PC-3 (cell line): Measurements from ENCODE around the gene TRMT2A. TPM values are rescaled to one million over a fixed set of nuclear protein-coding genes. Genes with fewer than 3 reads are reported as not detected.

Source experiments
- ATAC-seq: fragments of 200-7000 bp; cut with Tn5 transposase; 2 replicates; pipeline ENCODE4 v1.9.1; 2020; ENCODE audit warnings: mild to moderate bottlenecking, moderate library complexity
- BruUV-seq: library from RNA; stranded (reverse); fragments of 400-500 nt; replicated peaks from 2 replicates; lab custom pipeline; 2021; lab: Mats Ljungman, UMichigan
- CTCF ChIA-PET: fragments of 300-600 bp; sonication (Branson Sonifier 250); formaldehyde crosslinking; loops from one replicate; lab custom pipeline; 2022; ENCODE audit warnings: antibody characterized with exemption; lab: Charles Lee
- POLR2A ChIA-PET: fragments of 300-600 bp; sonication (Branson Sonifier 250); formaldehyde crosslinking; loops from one replicate; lab custom pipeline; 2022; ENCODE audit warnings: antibody characterized with exemption; ENCODE audit not compliant: unreplicated experiment; lab: Charles Lee
- DNase-seq: peaks from one replicate; pipeline ENCODE4 v3.0.0-alpha.2; 2015
- H2AFZ ChIP-seq: fragments of 300-600 bp; sonication (generic); 2 replicates; pipeline ENCODE4 v1.6.0; 2016; ENCODE audit warnings: antibody characterized with exemption, low read length
- H3F3A ChIP-seq: fragments of 300-600 bp; sonication (generic); one replicate; pipeline ENCODE4 v1.6.0; 2017; ENCODE audit warnings: antibody characterized with exemption, low read length, control low read depth, mild to moderate bottlenecking; ENCODE audit not compliant: unreplicated experiment
- H3K27ac ChIP-seq: fragments of 300-600 bp; sonication (generic); 2 replicates; pipeline ENCODE4 v1.5.1; 2016; ENCODE audit warnings: mild to moderate bottlenecking, low read length
- H3K27me3 ChIP-seq: fragments of 300-600 bp; sonication (generic); 2 replicates; pipeline ENCODE4 v1.6.1; 2016; ENCODE audit warnings: low read length, mixed read lengths
- H3K36me3 ChIP-seq: fragments of 300-600 bp; sonication (generic); 2 replicates; pipeline ENCODE4 v1.6.1; 2016; ENCODE audit warnings: low read depth, mixed run types, low read length, mixed read lengths
- H3K4me1 ChIP-seq: fragments of 300-600 bp; sonication (generic); 2 replicates; pipeline ENCODE4 v1.5.1; 2016; ENCODE audit warnings: low read length; ENCODE audit not compliant: insufficient read depth
- H3K4me2 ChIP-seq: fragments of 300-600 bp; sonication (generic); 2 replicates; pipeline ENCODE4 v1.6.0; 2016; ENCODE audit warnings: low read length
- H3K4me3 ChIP-seq: fragments of 300-600 bp; sonication (generic); 2 replicates; pipeline ENCODE4 v1.5.1; 2016; ENCODE audit warnings: mild to moderate bottlenecking, low read length, mixed read lengths
- H3K79me2 ChIP-seq: fragments of 300-600 bp; sonication (generic); 2 replicates; pipeline ENCODE4 v1.6.1; 2017; ENCODE audit warnings: low read length, mixed read lengths
- H3K9ac ChIP-seq: fragments of 300-600 bp; sonication (generic); 2 replicates; pipeline ENCODE4 v1.6.0; 2016; ENCODE audit warnings: mild to moderate bottlenecking, low read length
- H3K9me2 ChIP-seq: fragments of 300-600 bp; sonication (generic); replicated peaks from 2 replicates; pipeline ENCODE4 v1.6.1; 2016; ENCODE audit warnings: mixed run types, low read length, mixed read lengths
- H3K9me3 ChIP-seq: fragments of 300-600 bp; sonication (generic); 2 replicates; pipeline ENCODE4 v1.6.1; 2016; ENCODE audit warnings: low read length, mixed read lengths
- H4K20me1 ChIP-seq: fragments of 300-600 bp; sonication (generic); 2 replicates; pipeline ENCODE4 v1.6.1; 2016; ENCODE audit warnings: low read length, mixed read lengths
- CTCF ChIP-seq: fragments of 300-600 bp; sonication (generic); conservative IDR thresholded peaks from 2 replicates; pipeline ENCODE4 v1.5.1; 2017; ENCODE audit warnings: antibody characterized with exemption, low read depth, mild to moderate bottlenecking, low read length
- EZH2 ChIP-seq: fragments of 300-600 bp; sonication (generic); IDR thresholded peaks from one replicate; pipeline ENCODE4 v1.6.1; 2017; ENCODE audit warnings: antibody characterized with exemption, mild to moderate bottlenecking, low read length; ENCODE audit not compliant: unreplicated experiment
- EZH2phosphoT487 ChIP-seq: fragments of 300-600 bp; sonication (generic); IDR thresholded peaks from 2 replicates; pipeline ENCODE4 v1.6.1; 2018; ENCODE audit warnings: mild to moderate bottlenecking, antibody characterized with exemption, low read length, borderline replicate concordance
- intact Hi-C: fragments of 100-400 bp; cut with micrococcal nuclease; formaldehyde crosslinking; loops from 2 replicates; pipeline ENCODE4 v1.9.0; 2023
- total RNA-seq: library from RNA; depleted of rRNA; stranded (reverse); fragments of >200 nt; gene quantifications from 2 replicates; pipeline ENCODE4 v1.2.3, GENCODE V29; 2014

Gene TRMT2A
- total RNA-seq, 1 experiment from 2014 or later: 62.1 TPM

- no TSS peak for BruUV-seq
- no peaks in the 10 kb centered on the region for H3K9me2 ChIP-seq
- H3K4me3 ChIP-seq: no peak overlapping the region
- H3K9ac ChIP-seq: no peak overlapping the region
- DNase-seq (no peak), ATAC-seq (no peak)
- peaks cover 13% of the 10 kb centered on the region for H3K4me1 ChIP-seq
- no peak for TF ChIP-seq CTCF
- no peak for TF ChIP-seq EZH2phosphoT487
- TF ChIP-seq EZH2: no peak
- peaks cover 67% of the 10 kb centered on the region for H3K79me2 ChIP-seq
- intact Hi-C loops: no loop called here
- no peaks in the 10 kb centered on the region for H3F3A ChIP-seq
- H4K20me1 ChIP-seq: peaks cover 40% of the 10 kb centered on the region
- H3K36me3 ChIP-seq: peaks cover 57% of the 10 kb centered on the region
- H3K9me3 ChIP-seq: no peaks in the 10 kb centered on the region
- H3K27me3 ChIP-seq: no peaks in the 10 kb centered on the region
- POLR2A ChIA-PET: no interaction called here
- H3K27ac ChIP-seq: no peak overlapping the region
- H2AFZ ChIP-seq: no peak overlapping the region
- no peak overlapping the region for H3K4me2 ChIP-seq
- CTCF ChIA-PET: no interaction called here
Observed at GRCh38 chr22:20086101-20086599, 30.9 kb downstream of the TRMT2A start.

GRCh38 chr22:20085651-20086050 is 31.4 kb downstream of the TRMT2A start:
- Histone ChIP-seq H3F3A (no peaks in the 10 kb centered on the region), H3K9me3 (no peaks in the 10 kb centered on the region), H3K9me2 (no peaks in the 10 kb centered on the region), H3K4me3 (no peak overlapping the region), H3K79me2 (peaks cover 72% of the 10 kb centered on the region), H3K36me3 (peaks cover 54% of the 10 kb centered on the region), H2AFZ (no peak overlapping the region), H3K27me3 (no peaks in the 10 kb centered on the region), H3K9ac (no peak overlapping the region), H3K4me2 (no peak overlapping the region), H4K20me1 (peaks cover 40% of the 10 kb centered on the region), H3K27ac (no peak overlapping the region), H3K4me1 (peaks cover 13% of the 10 kb centered on the region)
- ChIA-PET POLR2A (no interaction called here), CTCF (no interaction called here)
- no peak for DNase-seq
- no TSS peak for BruUV-seq
- no peak for ATAC-seq
- intact Hi-C loops: no loop called here
- TF ChIP-seq EZH2 (no peak), EZH2phosphoT487 (no peak), CTCF (no peak)

GRCh38 chr22:20084547-20085413 is 32.2 kb downstream of the TRMT2A start:
- H3K79me2 ChIP-seq: peaks cover 76% of the 10 kb centered on the region
- H4K20me1 ChIP-seq: peaks cover 40% of the 10 kb centered on the region
- H3K9ac ChIP-seq: no peak overlapping the region
- no peak overlapping the region for H3K27ac ChIP-seq
- intact Hi-C loops: no loop called here
- TF ChIP-seq EZH2: no peak
- TF ChIP-seq CTCF: peak; percentile 51; the same call in 1 of the 2 replicates
- H3K4me2 ChIP-seq: no peak overlapping the region
- no TSS peak for BruUV-seq
- H3K36me3 ChIP-seq: peaks cover 45% of the 10 kb centered on the region; the same call in 1 of the 2 replicates
- no peaks in the 10 kb centered on the region for H3K27me3 ChIP-seq
- no peak for ATAC-seq
- H3K4me1 ChIP-seq: peaks cover 13% of the 10 kb centered on the region
- no peaks in the 10 kb centered on the region for H3K9me2 ChIP-seq
- no peak for DNase-seq
- CTCF ChIA-PET: no interaction called here
- H3F3A ChIP-seq: no peaks in the 10 kb centered on the region
- no peak overlapping the region for H2AFZ ChIP-seq
- no peaks in the 10 kb centered on the region for H3K9me3 ChIP-seq
- no peak overlapping the region for H3K4me3 ChIP-seq
- POLR2A ChIA-PET: no interaction called here
